NB4 (cell line): Measurements from ENCODE around the gene PRKAR1B.

Experiments
- DNase-seq: peaks from one replicate; pipeline ENCODE4 v3.0.0; 2010; ENCODE audit warnings: low read depth
- H3K4me3 ChIP-seq: one replicate; pipeline ENCODE4 v1.5.1; 2011; ENCODE audit warnings: mild to moderate bottlenecking, low read depth, low read length, moderate library complexity
- CTCF ChIP-seq: IDR thresholded peaks from one replicate; pipeline ENCODE4 v1.5.1; 2012; ENCODE audit warnings: low read depth, low read length
- MAX ChIP-seq: IDR thresholded peaks from 2 replicates; pipeline ENCODE4 v1.6.1; 2011; ENCODE audit warnings: low read depth, low read length
- MYC ChIP-seq: IDR thresholded peaks from 2 replicates; pipeline ENCODE4 v1.6.1; 2011; ENCODE audit warnings: low read depth, low read length
- POLR2A ChIP-seq: IDR thresholded peaks from 2 replicates; pipeline ENCODE4 v1.6.1; 2011; ENCODE audit warnings: mild to moderate bottlenecking; ENCODE audit not compliant: insufficient read length; ENCODE audit errors: extremely low read depth

PRKAR1B gene

DNA sequence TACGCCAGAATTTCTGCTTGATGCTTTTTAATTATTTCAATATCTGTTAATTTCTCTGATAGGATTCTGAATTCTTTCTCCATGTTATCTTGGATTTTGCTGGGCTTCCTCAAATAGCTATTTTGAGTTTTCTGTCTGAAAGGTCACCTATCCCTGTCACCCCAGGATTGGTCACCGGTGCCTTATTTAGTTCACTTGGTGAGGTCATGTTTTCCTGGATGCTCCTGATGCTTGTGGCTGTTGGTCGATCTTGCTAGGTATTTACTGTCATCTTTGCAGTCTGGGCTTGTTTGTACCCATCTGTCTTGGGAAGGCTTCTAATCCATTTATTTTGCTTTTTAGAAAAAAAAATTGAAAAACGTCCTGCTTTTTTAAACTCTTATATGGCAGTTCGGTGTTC lies 11.2 kb upstream of the PRKAR1B start:
- TF ChIP-seq MYC (no peak), CTCF (no peak), MAX (no peak), POLR2A (no peak)
- no peak for DNase-seq
- H3K4me3 ChIP-seq = no peak overlapping the region

DNA sequence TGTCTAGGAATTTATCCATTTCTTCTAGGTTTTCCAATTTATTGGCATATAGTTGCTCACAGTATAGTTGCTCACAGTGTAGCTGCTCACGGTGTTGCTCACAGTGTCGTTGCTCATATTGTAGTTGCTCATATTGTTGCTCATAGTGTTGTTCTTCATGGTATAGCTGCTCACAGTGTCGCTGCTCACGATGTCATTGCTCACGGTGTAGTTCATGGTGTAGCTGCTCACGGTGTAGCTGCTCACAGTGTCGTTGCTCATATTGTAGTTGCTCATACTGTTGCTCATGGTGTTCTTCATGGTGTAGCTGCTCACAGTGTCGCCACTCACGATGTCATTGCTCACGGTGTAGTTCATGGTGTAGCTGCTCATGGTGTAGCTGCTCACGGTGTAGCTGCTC lies 7.7 kb upstream of the PRKAR1B start:
- TF ChIP-seq CTCF (no peak), MAX (no peak), POLR2A (no peak), MYC (no peak)
- DNase-seq = no peak
- no peak overlapping the region for H3K4me3 ChIP-seq

DNA sequence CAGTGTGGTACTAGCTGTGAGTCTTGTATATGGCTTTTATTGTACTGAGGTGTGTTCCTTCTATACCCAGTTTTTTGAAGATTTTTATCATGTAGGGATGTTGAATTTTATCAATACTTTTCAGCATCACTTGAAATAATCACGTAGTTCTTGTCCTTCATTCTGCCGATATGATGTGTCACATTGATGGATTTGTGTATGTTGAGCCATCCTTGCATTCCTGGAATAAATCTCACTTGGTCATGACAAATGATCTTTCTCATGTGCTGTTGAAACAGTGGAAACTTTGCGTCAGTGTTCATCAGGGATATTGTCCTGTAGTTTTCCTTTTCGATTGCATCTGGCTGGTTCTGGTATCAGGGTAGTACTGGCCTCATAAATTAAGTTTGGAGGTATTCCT lies 7.1 kb upstream of the PRKAR1B start:
- TF ChIP-seq POLR2A = no peak
- TF ChIP-seq CTCF = no peak
- TF ChIP-seq MYC = no peak
- no peak for TF ChIP-seq MAX
- no peak overlapping the region for H3K4me3 ChIP-seq
- no peak for DNase-seq

DNA sequence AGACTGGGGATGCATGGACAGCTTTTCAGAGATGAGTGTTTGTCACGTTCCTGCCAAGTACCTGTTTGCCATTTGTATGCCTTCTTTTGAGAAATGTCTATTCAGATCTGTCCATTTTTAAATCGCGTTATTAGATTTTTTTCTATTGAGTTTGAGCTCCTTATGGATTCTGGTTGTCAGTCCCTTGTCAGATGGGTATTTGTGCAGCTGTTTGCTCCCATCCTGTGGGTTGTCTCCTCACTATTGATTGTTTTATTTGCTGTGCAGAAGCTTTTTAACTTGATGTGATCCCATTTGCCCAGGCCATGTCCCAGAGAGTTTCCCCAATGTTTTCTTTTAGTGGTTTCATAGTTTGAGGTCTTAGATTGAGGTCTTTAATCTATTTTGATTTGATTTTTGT lies 5.5 kb upstream of the PRKAR1B start:
- H3K4me3 ChIP-seq = no peak overlapping the region
- no peak for DNase-seq
- TF ChIP-seq POLR2A (no peak), MAX (no peak), MYC (no peak), CTCF (no peak)

DNA sequence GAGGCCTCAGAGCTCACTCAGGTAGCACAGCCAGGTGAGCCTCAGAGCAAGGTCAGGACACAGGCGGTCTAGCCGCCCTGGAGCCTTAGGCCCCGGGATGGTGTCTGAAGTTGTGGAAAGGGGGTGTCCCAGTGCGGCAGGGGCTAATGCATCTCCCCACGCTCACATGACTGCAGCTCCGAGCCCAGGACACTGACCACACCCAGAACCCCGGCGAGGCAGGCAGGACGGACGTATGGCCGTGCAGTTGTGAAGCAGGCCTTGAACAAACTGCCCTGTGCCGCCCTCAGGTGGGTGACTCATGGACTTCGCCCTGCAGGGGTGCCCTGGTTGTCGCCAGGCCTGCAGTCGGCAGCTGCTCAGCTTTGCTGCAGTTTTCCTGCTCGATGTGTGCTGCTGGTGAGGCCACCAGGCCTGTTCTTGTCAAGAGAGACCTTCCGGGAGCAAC lies 5.0 kb upstream of the PRKAR1B start:
- DNase-seq = peak; percentile 32
- no peak overlapping the region for H3K4me3 ChIP-seq
- TF ChIP-seq MAX (no peak), MYC (no peak), POLR2A (no peak), CTCF (no peak)
